Neuronal stem cell (in vitro differentiated cells): ENCODE data around the gene ZFP28.

Experiments
- DNase-seq: peaks from one replicate; pipeline ENCODE4 v3.0.0-alpha.2; 2013; ENCODE audit warnings: low spot score
- H2AFZ ChIP-seq: one replicate; pipeline ENCODE4 v1.6.1; 2013; ENCODE audit warnings: mild to moderate bottlenecking, low read length, inconsistent platforms
- H2AK5ac ChIP-seq: 2 replicates; pipeline ENCODE4 v1.6.1; 2013; ENCODE audit warnings: low read depth, mild to moderate bottlenecking, inconsistent platforms, low read length, moderate library complexity, mixed read lengths
- H2BK120ac ChIP-seq: 2 replicates; pipeline ENCODE4 v1.6.1; 2013; ENCODE audit warnings: low read depth, mild to moderate bottlenecking, inconsistent platforms, low read length, moderate library complexity, mixed read lengths
- H2BK12ac ChIP-seq: one replicate; pipeline ENCODE4 v1.6.1; 2013; ENCODE audit warnings: low read length, inconsistent platforms
- H2BK15ac ChIP-seq: 2 replicates; pipeline ENCODE4 v1.6.1; 2013; ENCODE audit warnings: mild to moderate bottlenecking, low read length, inconsistent platforms, mixed read lengths
- H2BK5ac ChIP-seq: one replicate; pipeline ENCODE4 v1.6.1; 2013; ENCODE audit warnings: inconsistent platforms, mild to moderate bottlenecking, low read length, moderate library complexity
- H3K14ac ChIP-seq: one replicate; pipeline ENCODE4 v1.6.1; 2013; ENCODE audit warnings: low read length, inconsistent platforms
- H3K18ac ChIP-seq: 2 replicates; pipeline ENCODE4 v1.6.1; 2013; ENCODE audit warnings: low read length, inconsistent platforms
- H3K23ac ChIP-seq: 2 replicates; pipeline ENCODE4 v1.6.1; 2013; ENCODE audit warnings: low read depth, mild to moderate bottlenecking, mixed read lengths, low read length, inconsistent platforms; ENCODE audit not compliant: poor library complexity
- H3K27ac ChIP-seq: replicated peaks from 3 replicates; pipeline ENCODE4 v1.5.1; 2013; ENCODE audit warnings: low read length, inconsistent platforms
- H3K27me3 ChIP-seq, 3 experiments: 2 replicates each; pipeline ENCODE4 v1.6.1; 2013; ENCODE audit warnings: low read length in 3 of 3, mild to moderate bottlenecking in 2 of 3, inconsistent platforms in 1 of 3, low read depth in 1 of 3, mixed read lengths in 1 of 3, moderate library complexity in 1 of 3; ENCODE audit not compliant: control insufficient read depth in 3 of 3, insufficient read depth in 3 of 3
- H3K36me3 ChIP-seq, 2 donors: replicated peaks in 1 of 2; 2 replicates each; pipeline ENCODE4 v1.6.1; 2013; ENCODE audit warnings: low read length in 2 of 2; ENCODE audit not compliant: control insufficient read depth in 2 of 2, insufficient read depth in 2 of 2
- H3K4ac ChIP-seq: 2 replicates; pipeline ENCODE4 v1.6.1; 2013; ENCODE audit warnings: inconsistent platforms, mild to moderate bottlenecking, low read length, moderate library complexity
- H3K4me1 ChIP-seq, 2 donors: 1 replicate in 1 of 2; 2 replicates in 1 of 2; pipeline ENCODE4 v1.6.1; 2013; ENCODE audit warnings: low read length in 2 of 2, low read depth in 1 of 2; ENCODE audit not compliant: control insufficient read depth in 2 of 2, insufficient read depth in 1 of 2
- H3K4me2 ChIP-seq: one replicate; pipeline ENCODE4 v1.6.1; 2013; ENCODE audit warnings: mild to moderate bottlenecking, low read length, inconsistent platforms; ENCODE audit not compliant: insufficient read depth, poor library complexity, severe bottlenecking
- H3K4me3 ChIP-seq, 2 donors: 2 replicates each; pipeline ENCODE4 v1.5.1; 2013; ENCODE audit warnings: low read length in 2 of 2, mild to moderate bottlenecking in 2 of 2, inconsistent platforms in 1 of 2, moderate library complexity in 1 of 2
- H3K79me1 ChIP-seq: one replicate; pipeline ENCODE4 v1.6.1; 2013; ENCODE audit warnings: low read depth, mild to moderate bottlenecking, inconsistent platforms, low read length, moderate library complexity
- H3K9ac ChIP-seq: one replicate; pipeline ENCODE4 v1.6.1; 2013; ENCODE audit warnings: mild to moderate bottlenecking, low read depth, low read length, inconsistent platforms; ENCODE audit not compliant: poor library complexity
- H3K9me3 ChIP-seq, 2 donors: replicated peaks in 1 of 2; 2 replicates each; pipeline versions ENCODE3 to v1.6.1; 2013; ENCODE audit warnings: low read length in 2 of 2, mild to moderate bottlenecking in 2 of 2, inconsistent platforms in 1 of 2, low read depth in 1 of 2, mixed read lengths in 1 of 2, moderate library complexity in 1 of 2; ENCODE audit not compliant: control insufficient read depth in 2 of 2, insufficient read depth in 1 of 2
- H4K8ac ChIP-seq: one replicate; pipeline ENCODE4 v1.6.1; 2013; ENCODE audit warnings: low read depth, mild to moderate bottlenecking, inconsistent platforms, low read length, moderate library complexity
- H4K91ac ChIP-seq: one replicate; pipeline ENCODE4 v1.6.1; 2013; ENCODE audit warnings: low read length, low read depth, mild to moderate bottlenecking, inconsistent platforms; ENCODE audit not compliant: poor library complexity
- WGBS, 2 donors: extraction: QIAGEN DNeasy Blood & Tissue Kit; methylation state at CpG; one replicate each; pipeline ENCODE4 v1.1.7; 2013; ENCODE audit warnings: missing lambda C conversion rate in 2 of 2, mixed read lengths in 1 of 2; ENCODE audit not compliant: insufficient read length in 2 of 2, insufficient replicate concordance in 1 of 2; ENCODE audit errors: extremely low coverage in 2 of 2; 5-methylcytosine and 5-hydroxymethylcytosine counted together

The ZFP28 gene

GRCh38 chr19:56566904-56567273 lies 28.1 kb downstream of the ZFP28 start:
- Histone ChIP-seq H3K4me2 (peak overlapping the region; percentile 93), H3K27ac (peak overlapping the region; percentile 58), H4K8ac (no peak overlapping the region), H3K36me3 (peaks cover 15 to 35% of the 10 kb centered on the region in 2 donors), H3K4me1 (peaks cover 2 to 4% of the 10 kb centered on the region in 2 donors), H3K14ac (no peak overlapping the region), H2BK12ac (no peak overlapping the region), H3K9me3 (peaks cover 24 to 88% of the 10 kb centered on the region in 2 donors), H3K27me3 (no peaks in the 10 kb centered on the region), H3K4me3 (peak overlapping the region; percentile 80 to 92), H3K23ac (peak overlapping the region; percentile 25), H2BK5ac (peak overlapping the region; percentile 89), H4K91ac (no peak overlapping the region), H3K9ac (peak overlapping the region; percentile 89), H3K18ac (peak overlapping the region; percentile 96), H2AK5ac (no peak overlapping the region), H2AFZ (peak overlapping the region; percentile 100), H2BK15ac (no peak overlapping the region), H2BK120ac (peak overlapping the region; percentile 19), H3K4ac (no peak overlapping the region), H3K79me1 (no peaks in the 10 kb centered on the region)
- no CpG with 5 or more reads among the region's 23 CpGs for WGBS, 2 donors
- DNase-seq, result no peak

GRCh38 chr19:56567274-56568120 lies 28.7 kb downstream of the ZFP28 start, which contains the start of gene ZNF470:
ZNF470 (plus strand) TSS chr19:56567468; CDS start chr19:56570312, 2,844 bp downstream.
- Histone ChIP-seq H3K18ac (peak within 1 kb of the TSS; percentile 96), H2AFZ (peak within 1 kb of the TSS; percentile 100), H4K8ac (no peak within 1 kb of the TSS), H3K4me2 (peak within 1 kb of the TSS; percentile 95), H2AK5ac (peak within 1 kb of the TSS; percentile 48), H2BK15ac (peak within 1 kb of the TSS; percentile 33), H2BK12ac (no peak within 1 kb of the TSS), H3K4ac (no peak within 1 kb of the TSS), H3K36me3 (peaks cover 16 to 40% of the 10 kb centered on the region in 2 donors), H3K27ac (peak within 1 kb of the TSS; percentile 58), H3K14ac (peak within 1 kb of the TSS; percentile 99), H3K27me3 (no peaks in the 10 kb centered on the region), H3K4me1 (peaks cover 2 to 4% of the 10 kb centered on the region in 2 donors), H3K9ac (peak within 1 kb of the TSS; percentile 99), H2BK5ac (peak within 1 kb of the TSS; percentile 89), H3K4me3 (peak within 1 kb of the TSS; percentile 80 to 92), H3K23ac (peak within 1 kb of the TSS; percentile 86), H4K91ac (no peak within 1 kb of the TSS), H2BK120ac (peak within 1 kb of the TSS; percentile 19), H3K9me3 (peaks cover 22 to 86% of the 10 kb centered on the region in 2 donors), H3K79me1 (no peaks in the 10 kb centered on the region)
- WGBS, 2 donors, result no CpG with 5 or more reads among the region's 66 CpGs
- peak; percentile 88 for DNase-seq

GRCh38 chr19:56572589-56572988 lies 33.8 kb downstream of the ZFP28 start:
- no peak overlapping the region for H3K4me2 ChIP-seq
- no peak overlapping the region for H2AK5ac ChIP-seq
- no peak overlapping the region for H2BK15ac ChIP-seq
- H3K4me3 ChIP-seq, result no peak overlapping the region
- H3K79me1 ChIP-seq, result no peaks in the 10 kb centered on the region
- H3K36me3 ChIP-seq, result peaks cover 26 to 91% of the 10 kb centered on the region in 2 donors
- no peak overlapping the region for H3K23ac ChIP-seq
- peaks cover 38 to 97% of the 10 kb centered on the region in 2 donors for H3K9me3 ChIP-seq
- no peak for DNase-seq
- no peak overlapping the region for H3K14ac ChIP-seq
- H3K27ac ChIP-seq, result no peak overlapping the region
- H2BK5ac ChIP-seq, result no peak overlapping the region
- no peak overlapping the region for H3K18ac ChIP-seq
- H4K8ac ChIP-seq, result no peak overlapping the region
- H2AFZ ChIP-seq, result no peak overlapping the region
- no peaks in the 10 kb centered on the region for H3K27me3 ChIP-seq
- H3K4me1 ChIP-seq, result peaks cover 2 to 4% of the 10 kb centered on the region in 2 donors
- H2BK12ac ChIP-seq, result no peak overlapping the region
- no CpG with 5 or more reads among the region's 2 CpGs for WGBS, 2 donors
- H2BK120ac ChIP-seq, result no peak overlapping the region
- H4K91ac ChIP-seq, result no peak overlapping the region
- no peak overlapping the region for H3K4ac ChIP-seq
- H3K9ac ChIP-seq, result no peak overlapping the region

- Histone ChIP-seq H3K4me1 (no peaks in the 10 kb centered on the region), H3K36me3 (peaks cover 30 to 96% of the 10 kb centered on the region in 2 donors), H4K91ac (no peak overlapping the region), H3K4me3 (no peak overlapping the region), H2AFZ (no peak overlapping the region), H4K8ac (no peak overlapping the region), H3K18ac (no peak overlapping the region), H3K79me1 (no peaks in the 10 kb centered on the region), H2BK5ac (no peak overlapping the region), H3K9me3 (peaks cover 43 to 98% of the 10 kb centered on the region in 2 donors), H2BK12ac (no peak overlapping the region), H3K4me2 (no peak overlapping the region), H3K4ac (no peak overlapping the region), H3K23ac (no peak overlapping the region), H3K14ac (no peak overlapping the region), H3K9ac (no peak overlapping the region), H3K27me3 (no peaks in the 10 kb centered on the region), H2BK15ac (no peak overlapping the region), H2AK5ac (no peak overlapping the region), H3K27ac (no peak overlapping the region), H2BK120ac (no peak overlapping the region)
- no peak for DNase-seq
- WGBS, 2 donors, result no CpG with 5 or more reads among the region's 3 CpGs
Measured at GRCh38 chr19:56573914-56574313, 35.2 kb downstream of the ZFP28 start.
